CD4-positive, alpha-beta T cell treated with Interleukin-6 at 100 ng/mL for 8 hours (primary cell): ENCODE data around the gene IAPP.
"Not testable (repeated sequence)": the region's sequence is repeated elsewhere in the genome, so short reads cannot be mapped to it uniquely, and the experiment has no call there.

ENCODE experiments used
- DNase-seq: peaks from one replicate; pipeline ENCODE4 v3.0.0-alpha.2; 2020; ENCODE audit warnings: mixed read lengths, low spot score

IAPP gene

GRCh38 chr12:21379218-21379617, 6.5 kb downstream of the IAPP start:
- no peak for DNase-seq

- not testable (repeated sequence) for DNase-seq
These were observed 8.6 kb downstream of the IAPP start for GRCh38 chr12:21381320-21381719.

- no peak for DNase-seq
These were observed 11.6 kb downstream of the IAPP start for GRCh38 chr12:21384261-21384660.

DNA sequence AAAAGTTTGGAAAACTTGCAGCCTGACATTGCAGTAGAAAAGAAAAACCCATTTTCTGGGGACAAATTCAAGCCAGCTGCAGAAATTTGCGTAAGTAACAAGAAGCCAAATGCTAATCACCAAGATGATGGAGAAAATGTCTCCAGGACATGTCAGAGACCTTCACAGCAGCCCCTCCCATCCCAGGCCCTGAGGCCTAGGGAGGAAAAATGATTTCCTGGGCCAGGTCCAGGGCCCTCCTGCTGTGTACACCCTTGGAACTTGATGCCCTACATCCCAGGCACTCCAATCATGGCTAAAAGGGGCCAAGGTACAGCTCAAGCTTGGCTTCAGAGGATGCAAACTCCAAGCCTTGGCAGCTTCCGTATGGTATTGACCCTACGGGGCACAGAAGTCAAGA, 14.5 kb downstream of the IAPP start:
- no peak for DNase-seq

DNA sequence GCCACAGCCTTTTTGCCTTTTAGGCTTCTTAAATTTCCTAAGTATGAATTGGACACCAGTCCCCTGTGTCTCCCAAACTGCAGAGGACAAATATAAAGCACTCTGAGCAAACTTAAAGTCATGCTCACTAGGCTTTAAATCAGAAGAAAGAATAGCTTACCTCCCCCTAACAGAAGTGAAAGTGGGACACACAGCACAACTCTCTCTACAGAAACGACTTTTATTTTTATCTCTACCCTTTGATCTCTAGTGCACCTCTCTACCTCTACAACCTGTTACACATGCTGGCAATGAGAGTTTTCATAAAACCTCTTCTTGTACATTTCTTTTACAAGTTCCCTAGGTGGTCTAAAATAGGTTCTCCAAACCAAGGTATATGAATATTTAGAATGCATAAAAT, 19.7 kb downstream of the IAPP start:
- DNase-seq, result no peak

- not testable (repeated sequence) for DNase-seq
These were observed 22.3 kb downstream of the IAPP start for GRCh38 chr12:21394828-21395626.

- no peak for DNase-seq
These were observed 40.9 kb downstream of the IAPP start for GRCh38 chr12:21413369-21414277.

DNA sequence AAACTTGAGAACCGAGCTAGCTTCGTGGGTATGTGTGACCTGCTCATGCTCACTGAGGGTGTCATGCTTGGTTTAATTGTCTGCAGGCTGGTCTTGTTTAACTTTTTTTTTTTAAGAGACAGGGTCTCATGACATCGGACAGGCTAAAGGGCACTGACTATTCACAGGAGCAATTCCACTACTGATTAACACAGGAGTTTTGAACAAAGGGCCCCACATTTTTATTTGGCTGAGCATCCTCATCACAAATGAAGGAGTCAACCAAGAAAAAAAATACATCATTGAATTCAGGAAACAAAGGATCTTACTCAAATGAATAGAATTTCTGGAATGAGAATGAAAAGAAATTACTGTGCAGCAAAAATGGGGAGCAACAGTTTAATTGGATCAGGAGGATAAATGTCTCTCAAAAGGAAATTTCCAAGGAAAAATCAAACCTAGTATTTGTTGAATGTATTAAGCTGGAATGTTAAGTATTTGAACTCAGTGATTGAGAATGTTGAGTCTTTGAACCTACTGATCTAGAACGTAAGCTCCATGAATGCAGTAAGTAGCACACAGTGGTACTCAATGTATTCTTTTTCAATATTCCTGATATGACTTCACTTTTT, 43.9 kb downstream of the IAPP start:
- DNase-seq, result no peak

DNA sequence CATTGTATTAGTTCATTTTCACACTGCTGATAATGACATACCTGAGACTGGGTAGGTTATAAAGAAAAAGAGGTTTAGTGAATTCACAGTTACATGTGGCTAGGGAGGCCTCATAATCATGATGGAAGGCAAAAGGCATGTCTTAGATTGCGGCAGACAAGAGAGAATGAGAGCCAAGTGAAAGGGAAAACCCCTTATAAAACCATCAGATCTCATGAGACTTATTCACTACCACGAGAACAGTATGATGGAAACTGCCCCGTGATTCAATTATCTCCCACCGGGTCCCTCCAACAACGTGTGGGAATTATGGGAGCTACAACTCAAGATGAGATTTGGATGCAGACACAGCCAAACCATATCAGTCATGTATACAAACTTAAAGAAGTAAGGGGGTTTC, 45.7 kb downstream of the IAPP start:
- not testable (repeated sequence) for DNase-seq

DNA sequence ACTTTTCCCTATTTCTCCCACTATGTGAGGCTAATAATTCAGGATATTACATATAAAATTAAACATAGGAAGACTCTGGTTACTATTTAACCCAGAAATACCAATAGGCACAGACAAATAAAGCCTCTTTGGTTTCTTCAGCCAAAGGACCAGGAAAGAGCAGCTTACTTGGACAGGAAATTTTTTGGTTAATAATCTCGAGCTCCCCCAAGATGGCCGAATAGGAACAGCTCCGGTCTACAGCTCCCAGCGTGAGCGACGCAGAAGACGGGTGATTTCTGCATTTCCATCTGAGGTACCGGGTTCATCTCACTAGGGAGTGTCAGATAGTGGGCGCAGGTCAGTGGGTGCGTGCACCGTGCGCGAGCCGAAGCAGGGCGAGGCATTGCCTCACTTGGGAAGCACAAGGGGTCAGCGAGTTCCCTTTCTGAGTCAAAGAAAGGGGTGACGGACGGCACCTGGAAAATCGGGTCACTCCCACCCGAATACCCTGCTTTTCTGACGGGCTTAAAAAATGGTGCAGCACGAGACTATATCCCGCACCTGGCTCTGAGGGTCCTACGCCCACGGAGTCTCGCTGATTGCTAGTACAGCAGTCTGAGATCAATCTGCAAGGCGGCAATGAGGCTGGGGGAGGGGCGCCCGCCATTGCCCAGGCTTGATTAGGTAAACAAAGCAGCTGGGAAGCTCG, 46.5 kb downstream of the IAPP start:
- not testable (repeated sequence) for DNase-seq

DNA sequence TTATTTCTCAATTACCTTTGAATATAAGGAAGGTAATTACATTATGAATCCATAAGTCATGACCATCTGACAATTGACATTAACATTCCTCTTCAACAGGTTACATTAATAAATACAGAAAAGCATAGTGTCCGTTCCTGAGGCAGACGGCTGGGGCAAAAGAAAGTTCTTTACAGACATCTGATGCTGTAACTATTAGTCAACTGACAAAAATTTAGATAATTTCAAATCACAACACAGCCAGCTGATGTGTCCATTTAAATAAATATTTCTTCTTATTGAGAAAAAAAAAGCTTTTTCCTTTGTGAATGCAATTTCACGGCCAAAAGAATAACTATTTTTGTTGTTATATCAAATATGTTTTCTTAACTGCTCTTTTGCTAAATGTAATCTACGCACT, 55.5 kb downstream of the IAPP start:
- no peak for DNase-seq
